Activated T-helper 2 cell treated with anti-CD3 and anti-CD28 coated beads, Interferon-gamma antibody, Interleukin-2, Interleukin-4, amounts not matched to agents 10 μg/mL and 5 μg/mL and 100 μg/mL, durations not matched to agents 14 hours and 24 hours and 36 hours (primary cell): ENCODE data around the gene CDC25B. TPM values are rescaled to one million over a fixed set of nuclear protein-coding genes. Genes with fewer than 3 reads are reported as not detected.

Experiments
- DNase-seq: peaks from one replicate; pipeline ENCODE4 v3.0.0; 2021; ENCODE audit warnings: low spot score
- H3K27ac Mint-ChIP-seq: one replicate; pipeline ENCODE4 v1.8.0; 2021; ENCODE audit warnings: mixed read lengths
- H3K27me3 Mint-ChIP-seq: one replicate; pipeline ENCODE4 v1.8.0; 2021; ENCODE audit warnings: low read depth, mixed read lengths
- H3K36me3 Mint-ChIP-seq: one replicate; pipeline ENCODE4 v1.8.0; 2021; ENCODE audit warnings: low read depth, mixed read lengths
- H3K4me1 Mint-ChIP-seq: one replicate; pipeline ENCODE4 v1.8.0; 2021; ENCODE audit warnings: low read depth, mixed read lengths
- H3K4me3 Mint-ChIP-seq: one replicate; pipeline ENCODE4 v1.8.0; 2021; ENCODE audit warnings: low read depth, mild to moderate bottlenecking, moderate library complexity, mixed read lengths
- H3K9me3 Mint-ChIP-seq: one replicate; pipeline ENCODE4 v1.8.0; 2021; ENCODE audit warnings: mixed read lengths
- intact Hi-C: fragments of 100-400 bp; cut with micrococcal nuclease; formaldehyde crosslinking; loops from one replicate; pipeline ENCODE4 v1.15.1; 2023
- total RNA-seq: library from RNA; stranded (reverse); gene quantifications from 2 replicates; pipeline ENCODE4 v1.2.3, GENCODE V29; 2022

CDC25B gene
- total RNA-seq = 101 and 103 TPM in 2 replicates

- Mint-ChIP-seq H3K36me3 (peaks cover 42% of the 10 kb centered on the region), H3K9me3 (no peaks in the 10 kb centered on the region), H3K4me1 (peaks cover 44% of the 10 kb centered on the region), H3K4me3 (peak within 1 kb of the TSS; percentile 99), H3K27ac (peak within 1 kb of the TSS; percentile 98), H3K27me3 (no peaks in the 10 kb centered on the region)
- intact Hi-C loops = loop anchor here (1.0 kb wide), 3 partner anchors 9 to 25 kb away; partner anchors contain the start of genes AP5S1 and CENPB
- DNase-seq = peak; percentile 85
Measured at GRCh38 chr20:3795511-3796468, at the start of gene CDC25B. Gene CDC25B, plus strand, starts transcription at chr20:3796310. Its CDS starts 222 bp downstream, at chr20:3796532.

GRCh38 chr20:3747471-3747870 lies 48.6 kb upstream of the CDC25B start:
- Mint-ChIP-seq H3K4me3 (no peak overlapping the region), H3K36me3 (no peaks in the 10 kb centered on the region), H3K27me3 (peaks cover 6% of the 10 kb centered on the region), H3K9me3 (no peaks in the 10 kb centered on the region), H3K4me1 (peaks cover 10% of the 10 kb centered on the region), H3K27ac (no peak overlapping the region)
- no peak for DNase-seq
- intact Hi-C loops = no loop called here

- intact Hi-C loops = no loop called here
- no peaks in the 10 kb centered on the region for H3K9me3 Mint-ChIP-seq
- no peak overlapping the region for H3K4me3 Mint-ChIP-seq
- peaks cover 6% of the 10 kb centered on the region for H3K27me3 Mint-ChIP-seq
- DNase-seq = no peak
- H3K4me1 Mint-ChIP-seq = peaks cover 11% of the 10 kb centered on the region
- H3K27ac Mint-ChIP-seq = no peak overlapping the region
- H3K36me3 Mint-ChIP-seq = no peaks in the 10 kb centered on the region
Measured at GRCh38 chr20:3748073-3748472, 48.0 kb upstream of the CDC25B start.

- H3K9me3 Mint-ChIP-seq = no peaks in the 10 kb centered on the region
- H3K4me1 Mint-ChIP-seq = peaks cover 13% of the 10 kb centered on the region
- no peak for DNase-seq
- H3K27ac Mint-ChIP-seq = no peak overlapping the region
- no peak overlapping the region for H3K4me3 Mint-ChIP-seq
- intact Hi-C loops = no loop called here
- peaks cover 6% of the 10 kb centered on the region for H3K27me3 Mint-ChIP-seq
- no peaks in the 10 kb centered on the region for H3K36me3 Mint-ChIP-seq
Measured at GRCh38 chr20:3749087-3749688, 46.9 kb upstream of the CDC25B start.

GRCh38 chr20:3749689-3750531 lies 46.2 kb upstream of the CDC25B start:
- DNase-seq = no peak
- peaks cover 3% of the 10 kb centered on the region for H3K36me3 Mint-ChIP-seq
- no peak overlapping the region for H3K4me3 Mint-ChIP-seq
- intact Hi-C loops = no loop called here
- H3K4me1 Mint-ChIP-seq = peaks cover 7% of the 10 kb centered on the region
- peaks cover under 1% of the 10 kb centered on the region for H3K27me3 Mint-ChIP-seq
- no peaks in the 10 kb centered on the region for H3K9me3 Mint-ChIP-seq
- no peak overlapping the region for H3K27ac Mint-ChIP-seq

- no peaks in the 10 kb centered on the region for H3K27me3 Mint-ChIP-seq
- intact Hi-C loops = no loop called here
- DNase-seq = no peak
- peaks cover 6% of the 10 kb centered on the region for H3K4me1 Mint-ChIP-seq
- H3K9me3 Mint-ChIP-seq = no peaks in the 10 kb centered on the region
- no peak overlapping the region for H3K4me3 Mint-ChIP-seq
- H3K27ac Mint-ChIP-seq = no peak overlapping the region
- peaks cover 3% of the 10 kb centered on the region for H3K36me3 Mint-ChIP-seq
Measured at GRCh38 chr20:3751305-3751674, 44.8 kb upstream of the CDC25B start.

- Mint-ChIP-seq H3K9me3 (no peaks in the 10 kb centered on the region), H3K27ac (peak overlapping the region; percentile 33), H3K4me3 (peak overlapping the region; percentile 51), H3K4me1 (peaks cover 6% of the 10 kb centered on the region), H3K27me3 (no peaks in the 10 kb centered on the region), H3K36me3 (peaks cover 6% of the 10 kb centered on the region)
- intact Hi-C loops = loop anchor here (2.0 kb wide), 1 partner anchor 15 kb away; the partner anchor contains the start of gene ADISSP
- DNase-seq = peak; percentile 33
Measured at GRCh38 chr20:3751675-3752385, 44.3 kb upstream of the CDC25B start.

- DNase-seq = no peak
- Mint-ChIP-seq H3K4me3 (peak overlapping the region; percentile 51), H3K27me3 (no peaks in the 10 kb centered on the region), H3K4me1 (peaks cover 6% of the 10 kb centered on the region), H3K9me3 (no peaks in the 10 kb centered on the region), H3K27ac (peak overlapping the region; percentile 33), H3K36me3 (peaks cover 8% of the 10 kb centered on the region)
- intact Hi-C loops = loop anchor here (2.0 kb wide), 1 partner anchor 14 kb away; the partner anchor contains the start of gene ADISSP
Measured at GRCh38 chr20:3752386-3752759, 43.7 kb upstream of the CDC25B start.

- Mint-ChIP-seq H3K4me1 (peaks cover 6% of the 10 kb centered on the region), H3K27ac (no peak overlapping the region), H3K27me3 (no peaks in the 10 kb centered on the region), H3K9me3 (no peaks in the 10 kb centered on the region), H3K4me3 (no peak overlapping the region), H3K36me3 (peaks cover 10% of the 10 kb centered on the region)
- intact Hi-C loops = loop anchor here (1.0 to 2.0 kb wide), 2 partner anchors 14 to 102 kb away; partner anchors contain the start of gene ADISSP
- peak; percentile 51 for DNase-seq
Measured at GRCh38 chr20:3753098-3753497, 43.0 kb upstream of the CDC25B start.

GRCh38 chr20:3753501-3754275 lies 42.4 kb upstream of the CDC25B start:
- Mint-ChIP-seq H3K4me3 (no peak overlapping the region), H3K27me3 (no peaks in the 10 kb centered on the region), H3K9me3 (no peaks in the 10 kb centered on the region), H3K27ac (no peak overlapping the region), H3K36me3 (peaks cover 11% of the 10 kb centered on the region), H3K4me1 (peaks cover 6% of the 10 kb centered on the region)
- intact Hi-C loops = loop anchor here (1.0 to 2.0 kb wide), 2 partner anchors 13 to 102 kb away; partner anchors contain the start of gene ADISSP
- no peak for DNase-seq

GRCh38 chr20:3754276-3754630 lies 41.9 kb upstream of the CDC25B start:
- Mint-ChIP-seq H3K4me3 (no peak overlapping the region), H3K27ac (no peak overlapping the region)

More at GRCh38 chr20:3754276-3754630, 41.9 kb upstream of the CDC25B start:
- H3K36me3 Mint-ChIP-seq = peaks cover 11% of the 10 kb centered on the region
- H3K9me3 Mint-ChIP-seq = no peaks in the 10 kb centered on the region
- H3K27me3 Mint-ChIP-seq = no peaks in the 10 kb centered on the region
- intact Hi-C loops = no loop called here
- H3K4me1 Mint-ChIP-seq = peaks cover 6% of the 10 kb centered on the region
- no peak for DNase-seq
